H1 (cell line): ENCODE results near the gene PPP1R1C.

Experiments
- CHD2 ChIP-seq: IDR thresholded peaks from 2 replicates; pipeline ENCODE4 v1.6.1; 2012; ENCODE audit warnings: low read length, improper control_type of control experiment
- EP300 ChIP-seq, 2 experiments: IDR thresholded peaks; 1 replicate in 1 of 2; 2 replicates in 1 of 2; pipeline ENCODE4 v1.6.1; 2011 to 2012; ENCODE audit warnings: low read depth in 2 of 2, low read length in 2 of 2, mild to moderate bottlenecking in 2 of 2, borderline replicate concordance in 1 of 2, inconsistent platforms in 1 of 2, moderate library complexity in 1 of 2
- HDAC6 ChIP-seq: IDR thresholded peaks from one replicate; pipeline ENCODE4 v1.7.1; 2012; ENCODE audit warnings: low read depth, mild to moderate bottlenecking, inconsistent platforms, low read length, moderate library complexity
- POLR2A ChIP-seq, 2 experiments: IDR thresholded peaks; 1 replicate in 1 of 2; 2 replicates in 1 of 2; pipeline ENCODE4 v1.6.1; 2011; ENCODE audit warnings: low read depth in 2 of 2, low read length in 2 of 2, mild to moderate bottlenecking in 2 of 2; ENCODE audit errors: control extremely low read depth in 1 of 2
- TAF1 ChIP-seq: IDR thresholded peaks from 2 replicates; pipeline ENCODE4 v1.6.1; 2011; ENCODE audit warnings: mild to moderate bottlenecking, low read depth, low read length
- TF ChIP-seq, protein P1 (sequence below), 3 experiments: IDR thresholded peaks; 1 replicate in 2 of 3; 2 replicates in 1 of 3; pipeline versions ENCODE4 v1.5.1 to v1.6.1; 2011; ENCODE audit warnings: low read length in 3 of 3, mild to moderate bottlenecking in 3 of 3, inconsistent platforms in 2 of 3, low read depth in 1 of 3, moderate library complexity in 1 of 3; ENCODE audit not compliant: insufficient read depth in 1 of 3; ENCODE audit errors: control extremely low read depth in 1 of 3
- TF ChIP-seq, protein P2 (sequence below): IDR thresholded peaks from 2 replicates; pipeline ENCODE4 v1.6.1; 2012; ENCODE audit warnings: inconsistent platforms

DNA sequence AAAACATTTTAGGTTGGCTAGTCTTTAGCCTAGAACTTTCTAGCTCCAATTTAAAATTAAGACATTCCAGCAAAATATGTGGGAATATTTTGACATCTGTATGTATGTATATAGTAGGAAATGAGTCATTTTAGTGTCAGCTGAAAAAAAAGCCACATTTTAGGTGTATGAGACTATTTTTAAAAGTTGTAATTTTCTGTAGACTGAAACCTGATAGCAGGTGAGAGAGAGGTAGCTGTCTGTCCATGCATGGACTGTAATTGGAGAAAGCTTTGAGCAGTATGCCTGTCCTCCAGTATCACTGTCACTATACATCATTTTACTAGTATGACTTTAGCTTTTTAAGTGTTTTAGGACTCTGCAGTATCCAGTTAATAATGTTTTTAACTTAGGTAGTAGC lies 26.1 kb upstream of the PPP1R1C start:
- TF ChIP-seq EP300 (IDR thresholded peaks at IDR 0.05; ENCODE audit: borderline replicate concordance in 1 of 2, low read depth in 2 of 2, low read length in 2 of 2) = no peak
- TF ChIP-seq POLR2A (IDR thresholded peaks at IDR 0.05; ENCODE audit: control extremely low read depth in 1 of 2, low read depth in 2 of 2, low read length in 2 of 2) = no peak
- no peak for TF ChIP-seq TAF1
- TF ChIP-seq, protein P1, sequence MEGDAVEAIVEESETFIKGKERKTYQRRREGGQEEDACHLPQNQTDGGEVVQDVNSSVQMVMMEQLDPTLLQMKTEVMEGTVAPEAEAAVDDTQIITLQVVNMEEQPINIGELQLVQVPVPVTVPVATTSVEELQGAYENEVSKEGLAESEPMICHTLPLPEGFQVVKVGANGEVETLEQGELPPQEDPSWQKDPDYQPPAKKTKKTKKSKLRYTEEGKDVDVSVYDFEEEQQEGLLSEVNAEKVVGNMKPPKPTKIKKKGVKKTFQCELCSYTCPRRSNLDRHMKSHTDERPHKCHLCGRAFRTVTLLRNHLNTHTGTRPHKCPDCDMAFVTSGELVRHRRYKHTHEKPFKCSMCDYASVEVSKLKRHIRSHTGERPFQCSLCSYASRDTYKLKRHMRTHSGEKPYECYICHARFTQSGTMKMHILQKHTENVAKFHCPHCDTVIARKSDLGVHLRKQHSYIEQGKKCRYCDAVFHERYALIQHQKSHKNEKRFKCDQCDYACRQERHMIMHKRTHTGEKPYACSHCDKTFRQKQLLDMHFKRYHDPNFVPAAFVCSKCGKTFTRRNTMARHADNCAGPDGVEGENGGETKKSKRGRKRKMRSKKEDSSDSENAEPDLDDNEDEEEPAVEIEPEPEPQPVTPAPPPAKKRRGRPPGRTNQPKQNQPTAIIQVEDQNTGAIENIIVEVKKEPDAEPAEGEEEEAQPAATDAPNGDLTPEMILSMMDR (IDR thresholded peaks at IDR 0.05; ENCODE audit: control extremely low read depth in 1 of 3, insufficient read depth in 1 of 3, low read depth in 1 of 3, low read length in 3 of 3) = no peak
- TF ChIP-seq HDAC6 = no peak
- TF ChIP-seq CHD2 = no peak
- TF ChIP-seq, protein P2, sequence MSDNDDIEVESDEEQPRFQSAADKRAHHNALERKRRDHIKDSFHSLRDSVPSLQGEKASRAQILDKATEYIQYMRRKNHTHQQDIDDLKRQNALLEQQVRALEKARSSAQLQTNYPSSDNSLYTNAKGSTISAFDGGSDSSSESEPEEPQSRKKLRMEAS = no peak
